Ovary (tissue), 9 donors: ENCODE results near the gene MED31. TPM values are rescaled to one million over a fixed set of nuclear protein-coding genes. Genes with fewer than 3 reads are reported as not detected.
"Not testable (repeated sequence)": the region's sequence is repeated elsewhere in the genome, so short reads cannot be mapped to it uniquely, and the experiment has no call there.

Experiments used
- DNase-seq, 5 donors: peaks; one replicate each; pipeline ENCODE4 v3.0.0-alpha.2; 2019 to 2020
- H3K27ac ChIP-seq, 2 donors: fragments of 200-600 bp; one replicate each; pipeline versions ENCODE4 v1.5.1 to v1.8.0; 2019 to 2022
- H3K27me3 ChIP-seq: fragments of 200-600 bp; one replicate; pipeline ENCODE4 v1.8.0; 2022
- H3K36me3 ChIP-seq: fragments of 200-600 bp; sonication (generic); one replicate; pipeline ENCODE4 v1.5.1; 2019
- H3K4me1 ChIP-seq: one replicate; pipeline ENCODE4 v1.8.1; 2013; ENCODE audit warnings: mild to moderate bottlenecking, moderate library complexity; ENCODE audit not compliant: insufficient read depth
- H3K4me3 ChIP-seq: fragments of 200-600 bp; sonication (generic); one replicate; pipeline ENCODE4 v1.5.1; 2017
- H3K9me3 ChIP-seq, 2 donors: fragments of 200-600 bp in 1 of 2; sonication (generic) in 1 of 2; one replicate each; pipeline versions ENCODE4 v1.5.1 to v1.8.1; 2013 to 2019; ENCODE audit warnings: mild to moderate bottlenecking in 1 of 2, moderate library complexity in 1 of 2
- CTCF ChIP-seq, 3 donors: fragments of 450-650 bp in 2 of 3; fragments of 200-600 bp in 1 of 3; IDR thresholded peaks; one replicate each; pipeline versions ENCODE4 v1.5.1 to v1.8.0; 2016 to 2022; ENCODE audit warnings: antibody characterized with exemption in 3 of 3, mild to moderate bottlenecking in 1 of 3
- EP300 ChIP-seq: sonication (generic); formaldehyde crosslinking; IDR thresholded peaks from one replicate; pipeline ENCODE4 v1.6.1; 2017; ENCODE audit warnings: antibody characterized with exemption
- POLR2A ChIP-seq: fragments of 450-650 bp; IDR thresholded peaks from one replicate; pipeline ENCODE4 v1.6.1; 2017; ENCODE audit warnings: antibody characterized with exemption, mild to moderate bottlenecking, moderate library complexity
- WGBS, 3 donors: extraction: QIAGEN DNeasy Blood & Tissue Kit in 1 of 3; methylation state at CpG; one replicate each; pipeline versions ENCODE4 v1.1.5 to v1.1.7; 2013 to 2017; 5-methylcytosine and 5-hydroxymethylcytosine counted together
- intact Hi-C, 4 donors: fragments of 100-400 bp; cut with DNase I; formaldehyde crosslinking; loops; one replicate each; pipeline versions ENCODE4 v1.11.0 to v1.15.1; 2022 to 2023
- polyA plus RNA-seq, 2 donors: library from polyadenylated mRNA; stranded (reverse); fragments of 200-250 nt in 1 of 2; fragments of 350-450 nt in 1 of 2; fragmentation: Illumina TruSeq in 1 of 2; extraction: RNeasy Lipid Tissue Mini Kit (QIAGEN cat#74804) in 1 of 2; gene quantifications; one replicate each; pipeline ENCODE4 v1.2.3, GENCODE V29; 2013 to 2014
- total RNA-seq, 7 donors: library from RNA; depleted of rRNA in 2 of 7; stranded (reverse); fragments of >200 nt in 2 of 7; fragmentation: NEBNext Ultra II Directional in 3 of 7; extraction: Animal tissue kit (Norgen Biotek cat#: 25700) in 3 of 7; gene quantifications; one replicate each; pipeline versions ENCODE4 v1.1.0 to v1.2.4, GENCODE V29; 2016 to 2023
- donor health status: DM: no; HTN: no; CAD: no; lungs with moderate emphysema.
- donor health status: DM: no; HTN: no; CAD: no.
- donor health status: Bipolar disorder and iron deficiency.
- donor health status: DM: yes; HTN: yes; CAD: no.
- donor health status: DM: no; HTN: no; CAD: no.
- donor health status: DM: yes; HTN: yes; CAD: no.

MED31 gene
- total and polyA plus RNA-seq, 9 donors: 15.0 to 21.9 (median 17.1) TPM

- no peak overlapping the region for H3K4me3 ChIP-seq
- no peaks in the 10 kb centered on the region for H3K9me3 ChIP-seq
- intact Hi-C loops: loop anchor here (5.0 to 10.0 kb wide), 8 partner anchors 87 to 344 kb away; partner anchors contain the start of genes ALOX12 (in 1 of the 4), RNASEK (in 1 of the 4) and XAF1 (in 1 of the 4)
- peaks cover 3% of the 10 kb centered on the region for H3K4me1 ChIP-seq
- no peak for DNase-seq
- H3K27me3 ChIP-seq: no peaks in the 10 kb centered on the region
- TF ChIP-seq EP300 (no peak), CTCF (IDR thresholded peaks at IDR 0.05) (no peak), POLR2A (no peak)
- no peaks in the 10 kb centered on the region for H3K36me3 ChIP-seq
- WGBS, 3 donors: 81 to 86% (median 83%) methylated on average over 17 of the region's 17 CpGs
- no peak overlapping the region for H3K27ac ChIP-seq
Measured at GRCh38 chr17:6668219-6668618, 16.8 kb upstream of the MED31 start.

- WGBS, 3 donors: 66 to 71% (median 66%) methylated on average over 6 of the region's 6 CpGs
- Histone ChIP-seq H3K27ac (no peak overlapping the region), H3K4me1 (peaks cover 3% of the 10 kb centered on the region), H3K27me3 (no peaks in the 10 kb centered on the region), H3K36me3 (no peaks in the 10 kb centered on the region), H3K4me3 (no peak overlapping the region), H3K9me3 (no peaks in the 10 kb centered on the region)
- intact Hi-C loops: loop anchor here (5.0 to 10.0 kb wide), 8 partner anchors 87 to 345 kb away; partner anchors contain the start of genes ALOX12 (in 1 of the 4), RNASEK (in 1 of the 4) and XAF1 (in 1 of the 4)
- DNase-seq: no peak
- no peak for TF ChIP-seq EP300
- TF ChIP-seq POLR2A: no peak
- TF ChIP-seq CTCF (IDR thresholded peaks at IDR 0.05): no peak
Measured at GRCh38 chr17:6667516-6667915, 16.1 kb upstream of the MED31 start.

- Histone ChIP-seq H3K9me3 (no peaks in the 10 kb centered on the region), H3K4me1 (peaks cover 3% of the 10 kb centered on the region), H3K27ac (no peak overlapping the region), H3K36me3 (no peaks in the 10 kb centered on the region), H3K27me3 (no peaks in the 10 kb centered on the region), H3K4me3 (no peak overlapping the region)
- no peak for DNase-seq
- no peak for TF ChIP-seq POLR2A
- no peak for TF ChIP-seq EP300
- TF ChIP-seq CTCF (IDR thresholded peaks at IDR 0.05): no peak
- 90 to 94% (median 92%) methylated on average over 6 of the region's 6 CpGs for WGBS, 3 donors
- intact Hi-C loops: loop anchor here (5.0 to 10.0 kb wide), 8 partner anchors 88 to 346 kb away; partner anchors contain the start of genes ALOX12 (in 1 of the 4), RNASEK (in 1 of the 4) and XAF1 (in 1 of the 4)
Measured at GRCh38 chr17:6666557-6666956, 15.2 kb upstream of the MED31 start.

- H3K4me1 ChIP-seq: peaks cover 3% of the 10 kb centered on the region
- no peaks in the 10 kb centered on the region for H3K27me3 ChIP-seq
- TF ChIP-seq POLR2A: no peak
- TF ChIP-seq CTCF (IDR thresholded peaks at IDR 0.05): peak; percentile 74 to 83 (median 79)
- peak; percentile 71 to 80 (median 76) for DNase-seq
- 13 to 14% (median 14%) methylated on average over 9 of the region's 9 CpGs for WGBS, 3 donors
- H3K36me3 ChIP-seq: no peaks in the 10 kb centered on the region
- H3K4me3 ChIP-seq: no peak overlapping the region
- intact Hi-C loops: loop anchor here (5.0 to 10.0 kb wide), 8 partner anchors 89 to 346 kb away; partner anchors contain the start of genes ALOX12 (in 1 of the 4), RNASEK (in 1 of the 4) and XAF1 (in 1 of the 4)
- no peak overlapping the region for H3K27ac ChIP-seq
- H3K9me3 ChIP-seq: no peaks in the 10 kb centered on the region
Measured at GRCh38 chr17:6666077-6666521, 14.7 kb upstream of the MED31 start.

GRCh38 chr17:6663200-6663599 is 11.8 kb upstream of the MED31 start:
- H3K4me1 ChIP-seq, H3K9me3 ChIP-seq, H3K4me3 ChIP-seq, H3K27me3 ChIP-seq, H3K36me3 ChIP-seq, H3K27ac ChIP-seq, DNase-seq: not testable (repeated sequence)
- intact Hi-C loops: loop anchor here (5.0 to 10.0 kb wide), 6 partner anchors 92 to 484 kb away; partner anchors contain the start of genes ALOX12 (in 1 of the 4) and XAF1 (in 1 of the 4)
- 88 to 91% (median 91%) methylated on average over 14 of the region's 14 CpGs for WGBS, 3 donors
